SK-N-SH treated with all-trans-retinoic acid at 6 μM for 48 hours (cell line): ENCODE measurements around the gene TNFRSF11A.

ENCODE experiments used
- ATAC-seq: fragments of 200-7000 bp; cut with Tn5 transposase; 3 replicates; pipeline ENCODE4 v1.9.1; 2020; ENCODE audit warnings: mild to moderate bottlenecking, moderate library complexity
- CSDC2 ChIP-seq: fragments of 250-450 bp; sonication (Bioruptor Pico); IDR thresholded peaks from 2 replicates; pipeline ENCODE4 v1.5.0; 2020; ENCODE audit warnings: mild to moderate bottlenecking, moderate library complexity
- GLIS3 ChIP-seq: fragments of 250-450 bp; sonication (Bioruptor Pico); IDR thresholded peaks from 2 replicates; pipeline ENCODE4 v1.5.0; 2020; ENCODE audit warnings: mild to moderate bottlenecking, moderate library complexity
- ISL1 ChIP-seq: fragments of 250-450 bp; sonication (Bioruptor Pico); IDR thresholded peaks from 2 replicates; pipeline ENCODE4 v2.1.2; 2022; ENCODE audit warnings: mild to moderate bottlenecking, moderate library complexity
- PPARA ChIP-seq: fragments of 250-450 bp; sonication (Bioruptor Pico); IDR thresholded peaks from 2 replicates; pipeline ENCODE4 v1.5.0; 2020; ENCODE audit warnings: mild to moderate bottlenecking, borderline replicate concordance
- RARB ChIP-seq: fragments of 250-450 bp; sonication (Bioruptor Pico); IDR thresholded peaks from 2 replicates; pipeline ENCODE4 v1.8.0; 2021; ENCODE audit warnings: mild to moderate bottlenecking, moderate library complexity
- SNAI2 ChIP-seq: fragments of 250-450 bp; sonication (Bioruptor Pico); IDR thresholded peaks from 2 replicates; pipeline ENCODE4 v1.5.0; 2020; ENCODE audit warnings: mild to moderate bottlenecking, moderate library complexity
- TCF4 ChIP-seq: fragments of 250-450 bp; sonication (Bioruptor Pico); IDR thresholded peaks from 2 replicates; pipeline ENCODE4 v1.8.0; 2021; ENCODE audit warnings: mild to moderate bottlenecking, moderate library complexity, borderline replicate concordance
- TOX ChIP-seq: fragments of 250-450 bp; sonication (Bioruptor Pico); IDR thresholded peaks from 2 replicates; pipeline ENCODE4 v1.8.0; 2021; ENCODE audit warnings: mild to moderate bottlenecking, moderate library complexity, borderline replicate concordance
- ZC3H10 ChIP-seq: fragments of 250-450 bp; sonication (Bioruptor Pico); IDR thresholded peaks from 2 replicates; pipeline ENCODE4 v1.5.1; 2021; ENCODE audit warnings: mild to moderate bottlenecking, moderate library complexity
- ZFP3 ChIP-seq: fragments of 250-450 bp; sonication (Bioruptor Pico); IDR thresholded peaks from 2 replicates; pipeline ENCODE4 v1.5.0; 2020; ENCODE audit warnings: mild to moderate bottlenecking, moderate library complexity
- ZNF565 ChIP-seq: fragments of 450-650 bp; formaldehyde crosslinking; conservative IDR thresholded peaks from 2 replicates; pipeline ENCODE4 v1.5.0; 2020; ENCODE audit warnings: low read depth, mild to moderate bottlenecking, moderate library complexity
- ZNF70 ChIP-seq: fragments of 450-650 bp; formaldehyde crosslinking; IDR thresholded peaks from 2 replicates; pipeline ENCODE4 v1.5.0; 2020; ENCODE audit warnings: mild to moderate bottlenecking, moderate library complexity
- ZNF8 ChIP-seq: fragments of 450-650 bp; formaldehyde crosslinking; IDR thresholded peaks from 2 replicates; pipeline ENCODE4 v1.5.0; 2020; ENCODE audit warnings: mild to moderate bottlenecking, moderate library complexity
- TF ChIP-seq, protein P1 (sequence below): fragments of 250-450 bp; sonication (Bioruptor Pico); IDR thresholded peaks from 2 replicates; pipeline ENCODE4 v1.5.1; 2021; ENCODE audit warnings: mild to moderate bottlenecking, moderate library complexity
- TF ChIP-seq, protein P2 (sequence below): fragments of 250-450 bp; sonication (Bioruptor Pico); IDR thresholded peaks from 2 replicates; pipeline ENCODE4 v1.8.0; 2020; ENCODE audit warnings: mild to moderate bottlenecking, moderate library complexity, borderline replicate concordance
- TF ChIP-seq, protein P3 (sequence below): fragments of 250-450 bp; sonication (Bioruptor Pico); IDR thresholded peaks from 2 replicates; pipeline ENCODE4 v1.8.0; 2021; ENCODE audit warnings: low read depth, mild to moderate bottlenecking, moderate library complexity, borderline replicate concordance
- TF ChIP-seq, protein P4 (sequence below): fragments of 250-450 bp; sonication (Bioruptor Pico); IDR thresholded peaks from 2 replicates; pipeline ENCODE4 v1.5.1; 2020; ENCODE audit warnings: low read depth, mild to moderate bottlenecking, moderate library complexity
- TF ChIP-seq, protein P5 (sequence below): fragments of 250-450 bp; sonication (Bioruptor Pico); IDR thresholded peaks from 2 replicates; pipeline ENCODE4 v1.5.0; 2020; ENCODE audit warnings: mild to moderate bottlenecking, moderate library complexity

TNFRSF11A gene

DNA sequence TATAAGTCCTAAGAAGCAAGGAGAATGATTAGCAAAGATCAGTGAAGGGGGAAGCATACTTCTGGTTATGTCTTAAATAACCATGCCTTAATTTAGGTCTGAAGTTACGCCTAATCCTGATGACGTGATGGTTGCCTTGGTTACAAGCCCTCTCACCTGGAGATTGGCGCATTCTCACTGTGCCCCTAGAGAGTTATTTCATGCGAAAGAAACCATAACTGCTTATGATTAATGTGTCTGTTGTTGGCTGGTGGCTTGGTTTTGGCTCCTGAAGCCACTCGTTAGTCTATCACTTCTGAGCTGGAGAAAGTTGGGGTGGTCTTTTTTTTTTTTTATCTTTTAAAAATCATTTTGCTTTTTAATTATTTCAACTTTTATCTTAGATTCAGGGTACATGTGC lies 47.0 kb downstream of the TNFRSF11A start:
- ATAC-seq = no peak
- TF ChIP-seq TCF4 (no peak), ZFP3 (no peak), CSDC2 (CRISPR knock-in tag) (no peak), TOX (no peak), RARB (CRISPR knock-in tag) (no peak), ZNF565 (no peak)
- TF ChIP-seq, all 23 proteins: peak for 0

DNA sequence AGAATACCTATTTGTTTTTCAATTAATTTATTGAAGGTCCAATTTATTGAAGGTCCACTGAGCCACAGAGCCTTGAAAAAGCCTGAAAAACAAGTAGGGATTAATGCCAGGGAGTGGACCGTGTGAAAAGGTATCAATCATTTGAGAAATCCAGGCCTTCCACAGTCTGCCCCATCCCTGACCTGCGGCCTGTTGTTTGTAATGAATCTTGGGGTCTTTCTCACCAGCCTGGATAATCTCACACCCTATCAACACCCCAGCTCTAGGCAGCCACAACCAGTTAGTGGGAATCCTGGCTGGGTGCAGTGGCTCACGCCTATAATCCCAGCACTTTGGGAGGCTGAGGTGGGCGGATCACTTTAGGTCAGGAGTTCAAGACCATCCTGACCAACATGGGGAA lies 47.8 kb downstream of the TNFRSF11A start:
- no peak for TF ChIP-seq ISL1 (CRISPR knock-in tag)
- TF ChIP-seq, protein P1, sequence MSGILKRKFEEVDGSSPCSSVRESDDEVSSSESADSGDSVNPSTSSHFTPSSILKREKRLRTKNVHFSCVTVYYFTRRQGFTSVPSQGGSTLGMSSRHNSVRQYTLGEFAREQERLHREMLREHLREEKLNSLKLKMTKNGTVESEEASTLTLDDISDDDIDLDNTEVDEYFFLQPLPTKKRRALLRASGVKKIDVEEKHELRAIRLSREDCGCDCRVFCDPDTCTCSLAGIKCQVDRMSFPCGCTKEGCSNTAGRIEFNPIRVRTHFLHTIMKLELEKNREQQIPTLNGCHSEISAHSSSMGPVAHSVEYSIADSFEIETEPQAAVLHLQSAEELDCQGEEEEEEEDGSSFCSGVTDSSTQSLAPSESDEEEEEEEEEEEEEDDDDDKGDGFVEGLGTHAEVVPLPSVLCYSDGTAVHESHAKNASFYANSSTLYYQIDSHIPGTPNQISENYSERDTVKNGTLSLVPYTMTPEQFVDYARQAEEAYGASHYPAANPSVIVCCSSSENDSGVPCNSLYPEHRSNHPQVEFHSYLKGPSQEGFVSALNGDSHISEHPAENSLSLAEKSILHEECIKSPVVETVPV = no peak
- TF ChIP-seq SNAI2 (CRISPR knock-in tag) = no peak
- TF ChIP-seq TCF4 = no peak
- TF ChIP-seq ZC3H10 (CRISPR knock-in tag) = no peak
- TF ChIP-seq, protein P2, sequence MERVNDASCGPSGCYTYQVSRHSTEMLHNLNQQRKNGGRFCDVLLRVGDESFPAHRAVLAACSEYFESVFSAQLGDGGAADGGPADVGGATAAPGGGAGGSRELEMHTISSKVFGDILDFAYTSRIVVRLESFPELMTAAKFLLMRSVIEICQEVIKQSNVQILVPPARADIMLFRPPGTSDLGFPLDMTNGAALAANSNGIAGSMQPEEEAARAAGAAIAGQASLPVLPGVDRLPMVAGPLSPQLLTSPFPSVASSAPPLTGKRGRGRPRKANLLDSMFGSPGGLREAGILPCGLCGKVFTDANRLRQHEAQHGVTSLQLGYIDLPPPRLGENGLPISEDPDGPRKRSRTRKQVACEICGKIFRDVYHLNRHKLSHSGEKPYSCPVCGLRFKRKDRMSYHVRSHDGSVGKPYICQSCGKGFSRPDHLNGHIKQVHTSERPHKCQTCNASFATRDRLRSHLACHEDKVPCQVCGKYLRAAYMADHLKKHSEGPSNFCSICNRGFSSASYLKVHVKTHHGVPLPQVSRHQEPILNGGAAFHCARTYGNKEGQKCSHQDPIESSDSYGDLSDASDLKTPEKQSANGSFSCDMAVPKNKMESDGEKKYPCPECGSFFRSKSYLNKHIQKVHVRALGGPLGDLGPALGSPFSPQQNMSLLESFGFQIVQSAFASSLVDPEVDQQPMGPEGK = no peak
- TF ChIP-seq RARB (CRISPR knock-in tag) = no peak
- TF ChIP-seq, protein P3, sequence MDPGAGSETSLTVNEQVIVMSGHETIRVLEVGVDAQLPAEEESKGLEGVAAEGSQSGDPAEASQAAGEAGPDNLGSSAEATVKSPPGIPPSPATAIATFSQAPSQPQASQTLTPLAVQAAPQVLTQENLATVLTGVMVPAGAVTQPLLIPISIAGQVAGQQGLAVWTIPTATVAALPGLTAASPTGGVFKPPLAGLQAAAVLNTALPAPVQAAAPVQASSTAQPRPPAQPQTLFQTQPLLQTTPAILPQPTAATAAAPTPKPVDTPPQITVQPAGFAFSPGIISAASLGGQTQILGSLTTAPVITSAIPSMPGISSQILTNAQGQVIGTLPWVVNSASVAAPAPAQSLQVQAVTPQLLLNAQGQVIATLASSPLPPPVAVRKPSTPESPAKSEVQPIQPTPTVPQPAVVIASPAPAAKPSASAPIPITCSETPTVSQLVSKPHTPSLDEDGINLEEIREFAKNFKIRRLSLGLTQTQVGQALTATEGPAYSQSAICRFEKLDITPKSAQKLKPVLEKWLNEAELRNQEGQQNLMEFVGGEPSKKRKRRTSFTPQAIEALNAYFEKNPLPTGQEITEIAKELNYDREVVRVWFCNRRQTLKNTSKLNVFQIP (CRISPR knock-in tag) = no peak
- TF ChIP-seq GLIS3 (CRISPR knock-in tag) = no peak
- TF ChIP-seq, protein P4, sequence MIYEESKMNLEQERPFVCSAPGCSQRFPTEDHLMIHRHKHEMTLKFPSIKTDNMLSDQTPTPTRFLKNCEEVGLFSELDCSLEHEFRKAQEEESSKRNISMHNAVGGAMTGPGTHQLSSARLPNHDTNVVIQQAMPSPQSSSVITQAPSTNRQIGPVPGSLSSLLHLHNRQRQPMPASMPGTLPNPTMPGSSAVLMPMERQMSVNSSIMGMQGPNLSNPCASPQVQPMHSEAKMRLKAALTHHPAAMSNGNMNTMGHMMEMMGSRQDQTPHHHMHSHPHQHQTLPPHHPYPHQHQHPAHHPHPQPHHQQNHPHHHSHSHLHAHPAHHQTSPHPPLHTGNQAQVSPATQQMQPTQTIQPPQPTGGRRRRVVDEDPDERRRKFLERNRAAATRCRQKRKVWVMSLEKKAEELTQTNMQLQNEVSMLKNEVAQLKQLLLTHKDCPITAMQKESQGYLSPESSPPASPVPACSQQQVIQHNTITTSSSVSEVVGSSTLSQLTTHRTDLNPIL = no peak
- TF ChIP-seq ZNF70 (CRISPR knock-in tag) = no peak
- no peak for TF ChIP-seq CSDC2 (CRISPR knock-in tag)
- no peak for TF ChIP-seq ZNF8 (CRISPR knock-in tag)
- no peak for TF ChIP-seq ZFP3
- TF ChIP-seq PPARA (CRISPR knock-in tag) = no peak
- no peak for TF ChIP-seq ZNF565
- TF ChIP-seq, protein P5, sequence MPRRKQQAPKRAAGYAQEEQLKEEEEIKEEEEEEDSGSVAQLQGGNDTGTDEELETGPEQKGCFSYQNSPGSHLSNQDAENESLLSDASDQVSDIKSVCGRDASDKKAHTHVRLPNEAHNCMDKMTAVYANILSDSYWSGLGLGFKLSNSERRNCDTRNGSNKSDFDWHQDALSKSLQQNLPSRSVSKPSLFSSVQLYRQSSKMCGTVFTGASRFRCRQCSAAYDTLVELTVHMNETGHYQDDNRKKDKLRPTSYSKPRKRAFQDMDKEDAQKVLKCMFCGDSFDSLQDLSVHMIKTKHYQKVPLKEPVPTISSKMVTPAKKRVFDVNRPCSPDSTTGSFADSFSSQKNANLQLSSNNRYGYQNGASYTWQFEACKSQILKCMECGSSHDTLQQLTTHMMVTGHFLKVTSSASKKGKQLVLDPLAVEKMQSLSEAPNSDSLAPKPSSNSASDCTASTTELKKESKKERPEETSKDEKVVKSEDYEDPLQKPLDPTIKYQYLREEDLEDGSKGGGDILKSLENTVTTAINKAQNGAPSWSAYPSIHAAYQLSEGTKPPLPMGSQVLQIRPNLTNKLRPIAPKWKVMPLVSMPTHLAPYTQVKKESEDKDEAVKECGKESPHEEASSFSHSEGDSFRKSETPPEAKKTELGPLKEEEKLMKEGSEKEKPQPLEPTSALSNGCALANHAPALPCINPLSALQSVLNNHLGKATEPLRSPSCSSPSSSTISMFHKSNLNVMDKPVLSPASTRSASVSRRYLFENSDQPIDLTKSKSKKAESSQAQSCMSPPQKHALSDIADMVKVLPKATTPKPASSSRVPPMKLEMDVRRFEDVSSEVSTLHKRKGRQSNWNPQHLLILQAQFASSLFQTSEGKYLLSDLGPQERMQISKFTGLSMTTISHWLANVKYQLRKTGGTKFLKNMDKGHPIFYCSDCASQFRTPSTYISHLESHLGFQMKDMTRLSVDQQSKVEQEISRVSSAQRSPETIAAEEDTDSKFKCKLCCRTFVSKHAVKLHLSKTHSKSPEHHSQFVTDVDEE = no peak
- no peak for ATAC-seq

DNA sequence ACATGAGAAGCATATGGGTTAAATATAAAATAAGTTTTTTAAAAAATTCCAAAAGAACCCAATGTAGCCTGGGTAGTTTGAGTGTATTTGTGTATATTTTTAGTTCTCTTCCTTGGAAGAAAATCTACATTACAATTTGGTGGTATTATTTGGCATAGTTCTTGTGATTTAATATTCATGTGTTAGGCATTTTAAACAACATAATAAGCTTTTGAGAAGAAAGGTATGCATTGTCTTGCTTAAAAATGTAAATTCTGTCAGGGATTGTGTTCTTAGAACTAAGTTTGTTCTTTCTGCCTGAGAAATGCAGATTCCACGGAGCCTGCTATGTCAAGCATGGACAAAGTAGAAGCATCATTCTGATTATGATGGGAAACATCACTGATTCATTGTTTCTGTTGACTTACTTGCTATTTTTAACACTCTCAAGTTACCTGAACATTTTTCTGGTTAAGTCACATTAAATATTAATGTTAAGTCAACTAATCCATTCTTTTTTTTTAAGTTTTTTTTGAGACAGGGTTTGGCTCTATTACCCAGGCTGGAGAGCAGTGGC lies 49.4 kb downstream of the TNFRSF11A start:
- no peak for ATAC-seq
- TF ChIP-seq ZNF70 (CRISPR knock-in tag) = no peak
- TF ChIP-seq, protein P4 = no peak
- TF ChIP-seq, all 23 proteins: peak for 0
